ENCODE results near the gene PRKG1.

The PRKG1 gene

DNA sequence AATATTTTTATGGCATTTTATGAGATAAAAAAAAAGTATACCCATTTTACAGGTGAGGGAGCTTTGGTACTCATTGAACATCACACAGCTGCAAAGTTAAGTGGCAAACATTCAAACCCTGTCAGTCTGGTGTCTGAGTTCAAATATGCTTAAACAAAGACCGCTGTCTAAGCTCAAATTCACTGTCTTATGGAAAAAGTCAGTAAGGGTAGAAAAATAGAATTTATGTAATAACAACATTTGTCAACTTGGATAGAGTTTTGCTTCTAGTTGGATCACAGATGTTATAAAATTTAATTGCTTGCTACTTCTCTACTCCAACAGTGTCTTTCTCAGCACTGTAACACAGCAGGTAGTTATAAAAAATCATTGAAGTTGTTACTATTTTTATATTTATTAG is 786.8 kb downstream of the PRKG1 start:
- no peak for DNase-seq

DNA sequence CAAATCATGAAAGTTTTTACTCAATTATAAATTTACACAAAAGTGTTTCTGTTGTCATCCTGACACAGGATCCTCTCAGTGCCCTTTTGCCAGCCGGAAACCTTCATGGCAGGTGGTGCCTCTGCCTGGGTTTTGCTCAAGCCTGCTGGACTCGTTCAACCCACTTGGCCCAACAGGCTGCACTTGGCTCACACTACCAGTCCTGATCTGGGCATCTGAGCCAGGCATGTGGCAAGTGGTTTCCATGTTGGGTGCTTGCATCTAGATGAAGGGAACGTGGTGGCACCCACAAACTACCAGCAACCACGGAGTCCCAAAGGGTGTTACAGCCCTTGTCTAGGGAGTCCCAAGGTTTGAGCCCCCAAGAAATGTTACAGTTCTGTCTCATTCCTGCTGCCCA is 787.4 kb downstream of the PRKG1 start:
- no peak for DNase-seq

- DNase-seq = no peak
These were observed 787.9 kb downstream of the PRKG1 start for GRCh38 chr10:51862149-51862548.

GRCh38 chr10:51867956-51868355 is 793.7 kb downstream of the PRKG1 start:
- no peak for DNase-seq

DNA sequence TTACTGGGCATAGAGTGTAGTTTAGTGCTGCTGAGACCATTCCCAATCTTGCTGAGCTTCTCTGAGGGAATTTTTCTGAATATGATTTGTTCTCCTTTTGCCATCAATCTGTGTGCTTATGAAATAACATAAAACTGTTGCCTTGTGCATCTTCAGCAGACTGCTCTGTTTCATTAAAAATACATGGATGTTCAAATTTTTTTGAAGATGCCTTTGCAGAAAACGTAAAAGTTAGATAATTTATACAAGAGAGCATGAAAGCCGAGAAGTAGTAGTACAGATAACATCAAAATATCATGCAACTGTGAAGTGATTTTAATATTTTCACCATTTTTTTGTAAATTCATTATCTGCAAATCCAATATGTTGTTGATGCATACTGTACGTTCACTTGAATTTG is 799.8 kb downstream of the PRKG1 start:
- DNase-seq = no peak

DNA sequence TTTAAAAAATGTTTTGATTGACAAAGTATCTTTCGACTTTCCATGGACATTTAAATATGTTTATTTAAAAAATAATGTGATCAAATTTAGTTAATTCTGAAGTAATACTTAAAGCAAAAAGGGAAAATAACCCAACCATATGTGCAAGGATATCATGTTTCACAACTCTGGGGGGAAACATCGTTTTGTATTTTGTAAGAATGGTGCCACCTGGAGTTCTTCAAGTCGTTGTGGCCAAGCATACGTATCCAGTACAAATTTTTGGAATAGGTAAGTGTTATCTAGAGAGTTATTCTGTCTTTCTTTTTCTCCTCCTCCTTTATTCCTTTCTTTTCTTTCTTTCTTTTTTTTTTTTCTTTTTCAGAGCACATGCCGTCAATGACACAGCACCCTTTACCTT is 801.3 kb downstream of the PRKG1 start:
- no peak for DNase-seq

DNA sequence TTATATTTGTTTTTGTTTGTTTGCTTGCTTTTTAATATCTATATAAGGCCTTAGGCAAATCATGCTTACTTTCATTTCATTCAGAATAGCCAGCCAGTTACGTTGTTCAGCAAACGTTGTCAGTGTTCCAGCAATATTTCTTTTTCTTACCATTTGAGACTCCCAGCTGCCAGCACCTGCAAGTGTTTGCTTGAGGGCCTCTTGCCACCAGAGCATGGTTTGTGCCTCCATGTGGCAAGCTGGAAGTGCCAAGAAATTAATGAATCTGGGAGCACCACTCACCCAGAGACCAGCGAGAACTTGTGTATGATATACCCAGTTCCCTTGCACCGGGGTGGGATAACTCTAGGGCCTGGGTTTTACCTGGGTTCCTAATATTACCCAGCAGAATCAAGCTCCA is 802.2 kb downstream of the PRKG1 start:
- no peak for DNase-seq

GRCh38 chr10:51876979-51877378 is 802.7 kb downstream of the PRKG1 start:
- no peak for DNase-seq

DNA sequence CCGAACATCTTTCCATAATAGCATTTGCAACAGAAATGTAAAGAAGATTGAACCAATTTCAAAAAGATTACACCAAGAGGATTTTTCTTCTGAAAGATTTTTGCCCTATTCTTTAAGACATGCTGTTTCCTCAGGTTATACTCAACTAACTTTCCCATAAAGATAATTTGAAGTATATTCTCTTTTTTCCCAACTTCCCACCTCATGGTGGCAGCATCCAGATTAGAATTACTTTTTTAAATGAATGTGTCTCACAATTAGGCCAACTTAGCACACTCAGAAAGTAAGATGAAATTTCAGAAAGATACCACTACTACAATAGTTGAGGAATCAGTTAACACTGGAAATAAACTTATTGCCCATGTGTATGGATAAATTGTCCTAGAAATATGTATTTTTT is 803.3 kb downstream of the PRKG1 start:
- DNase-seq = no peak

- DNase-seq = no peak
These were observed 804.4 kb downstream of the PRKG1 start for GRCh38 chr10:51878695-51879094.

GRCh38 chr10:51879238-51879637 is 805.0 kb downstream of the PRKG1 start:
- DNase-seq = no peak

GRCh38 chr10:51881213-51881612 is 806.9 kb downstream of the PRKG1 start:
- DNase-seq = no peak

DNA sequence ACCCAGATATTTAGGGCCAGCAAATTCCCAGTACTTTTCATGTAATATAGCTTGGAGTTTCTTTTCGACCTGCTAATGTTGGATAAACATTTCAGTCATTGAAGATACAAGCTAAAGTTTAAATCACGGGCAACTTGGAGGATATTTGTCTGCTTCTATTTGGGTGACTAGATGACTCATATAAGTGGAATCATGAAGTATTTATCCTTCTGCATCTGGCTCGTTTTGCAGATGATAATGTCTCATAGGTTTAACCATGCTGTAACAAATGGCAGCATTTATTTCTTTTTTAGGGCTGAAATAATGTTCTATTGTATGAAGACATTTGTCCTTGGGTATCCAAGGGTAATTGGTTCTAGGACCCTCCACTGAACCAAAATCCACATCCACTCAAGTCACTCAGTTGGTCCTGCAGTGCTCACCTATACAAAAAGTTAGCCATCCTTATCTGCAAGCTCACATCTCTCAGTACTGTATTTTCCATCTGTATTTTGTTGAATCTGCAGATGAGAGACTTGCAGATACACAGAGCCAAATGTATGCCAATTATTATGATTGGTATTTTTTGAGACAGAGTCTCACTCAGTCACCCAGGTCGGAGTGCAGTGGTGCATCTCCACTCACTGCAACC is 812.3 kb downstream of the PRKG1 start:
- no peak for DNase-seq

GRCh38 chr10:51888263-51888662 is 814.0 kb downstream of the PRKG1 start:
- no peak for DNase-seq

DNA sequence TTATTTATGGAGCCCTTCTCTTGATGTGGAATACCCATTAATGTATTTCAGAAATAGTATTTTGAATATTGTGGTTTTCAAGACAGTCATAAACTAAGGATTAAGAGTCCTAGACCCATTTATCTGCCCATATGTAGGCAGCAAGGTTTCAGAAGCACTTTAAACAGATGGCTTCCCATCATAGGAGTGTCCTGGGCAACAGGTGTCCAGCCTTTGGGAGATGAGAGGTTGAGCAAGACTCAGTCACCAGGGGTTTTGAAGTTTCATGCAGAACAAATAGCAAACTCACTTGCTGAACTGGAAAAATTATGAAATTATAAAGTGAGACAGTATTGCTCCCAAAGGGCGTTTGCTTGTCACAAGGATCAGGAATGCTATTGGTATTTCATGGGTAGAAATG is 818.0 kb downstream of the PRKG1 start:
- no peak for DNase-seq

GRCh38 chr10:51892965-51893658 is 818.8 kb downstream of the PRKG1 start:
- DNase-seq = no peak

DNA sequence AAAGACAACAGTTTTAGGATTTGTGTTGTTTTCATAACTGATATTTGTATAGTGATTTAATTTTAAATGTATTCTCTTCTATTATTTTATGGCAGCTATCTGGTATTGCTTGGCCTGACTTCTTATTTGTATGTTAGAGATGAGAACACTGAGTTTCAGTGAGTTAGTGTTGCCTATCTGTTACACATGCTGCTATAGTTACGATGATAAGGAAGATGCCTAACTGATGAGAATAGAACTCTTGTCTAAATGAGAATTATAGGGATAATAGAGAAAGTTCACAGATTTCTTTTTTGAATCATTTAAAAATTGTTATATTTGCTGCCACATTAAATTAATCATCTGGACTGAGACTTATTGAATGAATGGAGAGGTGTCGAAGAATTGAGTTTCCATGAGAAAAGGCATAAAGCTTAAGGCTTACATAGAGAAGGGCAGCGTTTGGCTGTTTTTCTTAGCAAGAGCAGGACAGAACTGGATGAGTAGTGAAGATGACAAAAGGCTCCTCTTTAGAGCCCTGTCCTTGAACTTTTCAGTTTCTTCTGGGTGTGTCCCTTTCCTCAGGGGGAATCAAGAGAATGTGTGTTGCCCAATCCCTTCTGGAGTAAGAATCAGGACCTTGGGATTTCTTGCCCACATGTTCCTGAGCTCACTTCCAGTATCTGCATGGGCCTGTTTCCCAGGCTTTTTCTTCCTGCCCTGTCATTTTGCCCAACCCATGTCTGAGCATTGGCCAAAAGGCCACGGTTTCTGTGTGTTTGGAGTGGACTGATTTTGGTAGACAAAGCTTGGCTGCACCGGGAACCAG is 820.7 kb downstream of the PRKG1 start:
- DNase-seq = no peak

DNA sequence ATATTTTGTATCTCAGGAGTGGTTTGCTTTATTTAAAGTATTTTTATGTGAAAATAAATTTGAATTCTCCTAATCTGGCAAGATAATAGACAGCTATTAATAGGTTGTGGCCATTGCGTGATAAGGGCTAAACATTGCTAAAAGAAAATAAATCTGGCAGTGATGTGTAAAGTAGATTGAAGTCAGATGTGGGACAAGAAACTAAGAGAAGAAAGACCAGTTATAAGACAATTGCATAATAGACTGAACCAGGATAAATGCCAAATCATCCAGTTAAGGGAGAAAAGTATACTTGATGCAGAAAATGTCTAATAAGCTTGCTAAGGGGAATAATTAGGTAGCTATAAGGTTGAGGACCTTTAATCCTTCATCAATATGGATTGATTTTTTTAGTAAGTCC is 822.6 kb downstream of the PRKG1 start:
- DNase-seq = no peak

GRCh38 chr10:51897560-51897959 is 823.3 kb downstream of the PRKG1 start:
- DNase-seq = no peak

GRCh38 chr10:51900180-51900579 is 825.9 kb downstream of the PRKG1 start:
- DNase-seq = no peak

DNA sequence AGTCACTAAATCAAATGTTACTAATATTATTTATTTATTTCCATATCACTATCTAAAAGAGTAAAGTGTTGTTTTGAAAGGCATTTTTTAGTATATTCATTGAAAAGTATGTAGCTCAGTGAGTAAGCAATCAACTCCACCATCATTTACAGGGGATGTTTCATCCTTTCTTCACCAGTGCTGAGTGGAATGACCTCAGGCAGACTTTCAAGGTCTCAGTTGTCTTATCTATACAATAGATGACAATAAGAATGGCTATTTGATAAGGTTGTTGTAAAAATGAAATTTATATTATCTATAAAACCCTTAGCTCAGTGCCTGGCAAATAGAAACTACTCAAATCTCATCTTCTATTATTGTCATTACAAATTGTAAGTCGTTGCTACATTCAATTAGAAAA is 829.4 kb downstream of the PRKG1 start:
- no peak for DNase-seq

DNA sequence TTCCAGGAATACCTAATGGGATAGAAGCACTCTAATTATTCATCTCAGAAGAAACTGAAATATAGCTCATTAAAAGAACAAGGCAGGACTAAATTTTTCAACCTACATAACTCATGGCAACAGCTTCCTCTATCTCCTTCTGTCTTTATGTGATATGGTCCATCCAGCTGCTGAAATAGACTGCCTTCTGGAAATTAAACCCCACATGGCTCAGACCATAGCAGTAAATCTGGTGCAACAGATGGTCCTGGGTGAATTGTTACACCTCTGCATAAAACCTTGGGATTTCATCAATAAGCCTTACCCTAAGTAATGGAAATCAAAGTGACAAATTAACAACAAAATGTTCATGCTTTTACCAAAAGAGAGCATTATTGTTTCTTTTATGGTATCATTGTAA is 830.7 kb downstream of the PRKG1 start:
- no peak for DNase-seq

GRCh38 chr10:51907361-51907760 is 833.1 kb downstream of the PRKG1 start:
- DNase-seq = no peak

GRCh38 chr10:51910189-51910588 is 835.9 kb downstream of the PRKG1 start:
- DNase-seq = no peak

All from CD4-positive, alpha-beta T cell treated with Interleukin-6 for 4 hours (primary cell).